Ascending aorta (tissue), 2 donors: ENCODE measurements around the gene EDN2. TPM values are rescaled to one million over a fixed set of nuclear protein-coding genes. Genes with fewer than 3 reads are reported as not detected.

ENCODE experiments used
- DNase-seq, 2 donors: peaks; one replicate each; pipeline ENCODE4 v3.0.0-alpha.2; 2019; ENCODE audit warnings: low spot score in 2 of 2
- H3K27ac ChIP-seq, 2 donors: fragments of 200-600 bp; sonication (generic); one replicate each; pipeline ENCODE4 v1.5.1; 2016 to 2017; ENCODE audit warnings: mild to moderate bottlenecking in 1 of 2
- H3K27me3 ChIP-seq: fragments of 200-600 bp; sonication (generic); one replicate; pipeline ENCODE4 v1.5.1; 2017
- H3K36me3 ChIP-seq, 2 donors: fragments of 200-600 bp; sonication (generic); one replicate each; pipeline ENCODE4 v1.5.1; 2016
- H3K4me1 ChIP-seq, 2 donors: fragments of 200-600 bp; sonication (generic); one replicate each; pipeline ENCODE4 v1.5.1; 2016 to 2017; ENCODE audit warnings: mild to moderate bottlenecking in 1 of 2
- H3K4me3 ChIP-seq, 2 donors: fragments of 200-600 bp; sonication (generic); one replicate each; pipeline ENCODE4 v1.5.1; 2016 to 2017; ENCODE audit warnings: mild to moderate bottlenecking in 1 of 2
- H3K9me3 ChIP-seq, 2 donors: fragments of 200-600 bp; sonication (generic); one replicate each; pipeline ENCODE4 v1.5.1; 2016
- CTCF ChIP-seq, 3 experiments: fragments of 200-600 bp in 2 of 3; fragments of 450-650 bp in 1 of 3; sonication (generic) in 2 of 3; IDR thresholded peaks; one replicate each; pipeline ENCODE4 v1.5.1; 2016 to 2019; ENCODE audit warnings: antibody characterized with exemption in 3 of 3, mild to moderate bottlenecking in 1 of 3, moderate library complexity in 1 of 3
- intact Hi-C: fragments of 100-400 bp; cut with DNase I; formaldehyde crosslinking; loops from one replicate; pipeline ENCODE4 v1.15.1; 2023
- total RNA-seq: library from RNA; depleted of rRNA; stranded (reverse); fragments of >200 nt; gene quantifications from one replicate; pipeline ENCODE4 v1.1.0, GENCODE V29; 2016

The EDN2 gene
- total RNA-seq, 1 donor from 2014 or later = not detected

DNA sequence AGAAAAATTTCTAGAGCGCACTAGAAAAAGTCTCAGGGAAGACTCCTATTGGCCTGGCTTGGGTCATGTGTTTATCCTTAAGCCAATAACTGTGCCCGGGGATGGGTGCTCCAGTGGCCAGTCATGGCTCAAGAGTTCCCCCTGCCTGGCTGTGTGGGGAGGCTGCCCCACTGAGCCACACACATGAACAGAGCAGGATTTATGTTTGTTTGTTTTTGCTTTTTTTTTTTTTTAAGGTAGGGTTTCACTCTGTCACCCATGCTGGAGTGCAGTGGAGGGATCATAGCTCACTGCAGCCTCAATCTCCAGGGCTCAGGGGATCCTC is 21.8 kb downstream of the EDN2 start:
- H3K27ac ChIP-seq = no peak overlapping the region
- no peak for TF ChIP-seq CTCF (IDR thresholded peaks at IDR 0.05)
- DNase-seq = no peak
- H3K9me3 ChIP-seq = no peaks in the 10 kb centered on the region
- no peak overlapping the region for H3K4me3 ChIP-seq
- H3K4me1 ChIP-seq = no peaks in the 10 kb centered on the region
- intact Hi-C loops = no loop called here
- no peaks in the 10 kb centered on the region for H3K27me3 ChIP-seq
- no peaks in the 10 kb centered on the region for H3K36me3 ChIP-seq

GRCh38 chr1:41461790-41462679 is 22.4 kb downstream of the EDN2 start:
- Histone ChIP-seq H3K36me3 (no peaks in the 10 kb centered on the region), H3K27ac (no peak overlapping the region), H3K27me3 (no peaks in the 10 kb centered on the region), H3K9me3 (no peaks in the 10 kb centered on the region), H3K4me1 (peaks cover 0 to 4% of the 10 kb centered on the region in 2 donors), H3K4me3 (no peak overlapping the region)
- intact Hi-C loops = no loop called here
- DNase-seq = no peak
- no peak for TF ChIP-seq CTCF (IDR thresholded peaks at IDR 0.05)

DNA sequence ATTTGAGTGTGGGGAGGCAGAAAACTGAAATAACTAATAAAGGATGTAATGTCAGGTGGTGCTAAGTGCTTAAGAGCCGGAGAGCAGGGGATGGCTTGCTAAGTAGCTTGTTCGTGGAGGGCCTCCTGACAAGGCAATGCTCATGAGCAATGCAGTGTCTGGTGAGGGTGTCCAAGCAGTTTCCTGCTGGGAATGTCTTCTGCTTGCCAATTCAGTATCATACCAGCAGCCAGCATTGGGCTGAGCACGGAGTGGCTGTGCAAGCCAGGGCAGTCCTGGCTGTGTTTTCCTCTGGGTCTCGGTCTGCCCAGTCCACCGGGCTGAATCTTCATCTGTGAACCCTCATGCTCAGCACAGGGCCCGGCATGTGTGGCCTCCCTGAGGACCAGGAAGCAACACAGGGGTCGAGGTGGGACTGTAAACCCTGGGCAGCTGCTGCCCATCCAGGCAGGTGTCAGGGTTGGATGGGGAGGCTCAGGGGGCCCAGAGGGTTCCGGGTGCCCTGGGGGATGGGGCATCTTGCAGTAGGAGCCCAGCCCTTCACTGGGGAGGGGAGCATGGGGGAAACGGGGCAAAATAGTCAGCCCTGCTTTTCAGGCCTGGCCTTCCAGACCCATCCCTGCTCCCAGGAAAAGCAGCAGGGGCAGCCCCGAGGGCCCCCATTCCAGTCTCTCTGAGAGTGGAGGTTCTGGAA is 27.5 kb downstream of the EDN2 start:
- no peak for DNase-seq
- no peak for TF ChIP-seq CTCF (IDR thresholded peaks at IDR 0.05)
- H3K27ac ChIP-seq = peak overlapping the region; percentile 67 to 76

GRCh38 chr1:41455479-41456332 is 28.8 kb downstream of the EDN2 start:
- peak; percentile 48 to 77 for DNase-seq
- H3K27ac ChIP-seq = peak overlapping the region; percentile 67 to 76
- no peaks in the 10 kb centered on the region for H3K9me3 ChIP-seq
- peaks cover 0 to 16% of the 10 kb centered on the region in 2 donors for H3K4me1 ChIP-seq
- H3K36me3 ChIP-seq = no peaks in the 10 kb centered on the region
- intact Hi-C loops = no loop called here
- H3K4me3 ChIP-seq = no peak overlapping the region
- no peaks in the 10 kb centered on the region for H3K27me3 ChIP-seq
- no peak for TF ChIP-seq CTCF (IDR thresholded peaks at IDR 0.05)

More for the DNA sequence above, 27.5 kb downstream of the EDN2 start:
- H3K4me3 ChIP-seq = no peak overlapping the region
- H3K36me3 ChIP-seq = no peaks in the 10 kb centered on the region
- intact Hi-C loops = no loop called here
- H3K27me3 ChIP-seq = no peaks in the 10 kb centered on the region
- H3K9me3 ChIP-seq = no peaks in the 10 kb centered on the region
- H3K4me1 ChIP-seq = peaks cover 0 to 16% of the 10 kb centered on the region in 2 donors

DNA sequence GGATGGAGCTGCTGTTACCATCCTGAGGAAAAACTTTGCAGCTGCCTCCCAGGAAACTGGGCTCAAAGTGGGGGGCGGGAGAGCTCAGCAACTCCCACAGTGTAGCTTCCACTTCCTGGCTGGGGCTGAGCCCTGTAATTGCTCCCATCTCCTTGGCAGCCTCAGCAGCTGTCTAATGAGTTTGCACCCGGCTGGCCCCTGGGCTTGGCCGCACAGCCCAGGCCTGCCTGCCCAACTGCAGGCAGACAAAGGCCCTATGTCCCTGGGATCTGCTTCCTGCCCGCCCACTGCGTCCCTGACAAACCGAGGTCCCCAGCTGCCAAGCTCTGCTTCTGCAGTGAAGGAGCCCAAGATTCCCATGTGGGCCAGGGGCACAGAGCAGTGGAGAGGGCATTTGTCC is 30.1 kb downstream of the EDN2 start:
- Histone ChIP-seq H3K27ac (no peak overlapping the region), H3K4me3 (no peak overlapping the region), H3K27me3 (no peaks in the 10 kb centered on the region), H3K36me3 (no peaks in the 10 kb centered on the region), H3K4me1 (peaks cover 5 to 24% of the 10 kb centered on the region in 2 donors), H3K9me3 (no peaks in the 10 kb centered on the region)
- intact Hi-C loops = no loop called here
- TF ChIP-seq CTCF (IDR thresholded peaks at IDR 0.05) = no peak
- DNase-seq = no peak
